HG03108 (cell line): ENCODE data around the gene TLX3.
"Not testable (repeated sequence)": the region's sequence is repeated elsewhere in the genome, so short reads cannot be mapped to it uniquely, and the experiment has no call there.

Source experiments
- ATAC-seq: cut with Tn5 transposase; IDR thresholded peaks from one replicate; pipeline ENCODE4 v1.9.1; 2021; ENCODE audit warnings: moderate library complexity; ENCODE audit not compliant: unreplicated experiment

Gene TLX3

GRCh38 chr5:171308453-171309275 is at the start of gene TLX3:
TLX3 (plus strand) TSS chr5:171309248; CDS start chr5:171309366, 118 bp downstream.
- ATAC-seq: no peak

- ATAC-seq: no peak
Measured at GRCh38 chr5:171261361-171261760, 47.7 kb upstream of the TLX3 start.

- ATAC-seq: no peak
Measured at GRCh38 chr5:171261904-171262303, 47.1 kb upstream of the TLX3 start.

- no peak for ATAC-seq
Measured at GRCh38 chr5:171263181-171263580, 45.9 kb upstream of the TLX3 start.

GRCh38 chr5:171264843-171265242 is 44.2 kb upstream of the TLX3 start:
- no peak for ATAC-seq

GRCh38 chr5:171268700-171269620 is 40.1 kb upstream of the TLX3 start:
- ATAC-seq: no peak

- no peak for ATAC-seq
Measured at GRCh38 chr5:171269717-171270116, 39.3 kb upstream of the TLX3 start.

GRCh38 chr5:171270136-171270535 is 38.9 kb upstream of the TLX3 start:
- no peak for ATAC-seq

- ATAC-seq: no peak
Measured at GRCh38 chr5:171271798-171272197, 37.2 kb upstream of the TLX3 start.

GRCh38 chr5:171272996-171273970 is 35.8 kb upstream of the TLX3 start:
- no peak for ATAC-seq

- ATAC-seq: no peak
Measured at GRCh38 chr5:171275841-171276544, 33.1 kb upstream of the TLX3 start.

- no peak for ATAC-seq
Measured at GRCh38 chr5:171283753-171284152, 25.3 kb upstream of the TLX3 start.

- no peak for ATAC-seq
Measured at GRCh38 chr5:171285465-171285864, 23.6 kb upstream of the TLX3 start.

GRCh38 chr5:171288066-171288465 is 21.0 kb upstream of the TLX3 start:
- ATAC-seq: no peak

- no peak for ATAC-seq
Measured at GRCh38 chr5:171291371-171291770, 17.7 kb upstream of the TLX3 start.

- no peak for ATAC-seq
Measured at GRCh38 chr5:171295299-171295698, 13.7 kb upstream of the TLX3 start.

GRCh38 chr5:171295801-171296200 is 13.2 kb upstream of the TLX3 start:
- ATAC-seq: no peak

- ATAC-seq: not testable (repeated sequence)
Measured at GRCh38 chr5:171297941-171298340, 11.1 kb upstream of the TLX3 start.

GRCh38 chr5:171299228-171299627 is 9.8 kb upstream of the TLX3 start:
- no peak for ATAC-seq

GRCh38 chr5:171299851-171300250 is 9.2 kb upstream of the TLX3 start:
- no peak for ATAC-seq
